H1 (cell line): ENCODE results near the gene BPIFB6. TPM values are rescaled to one million over a fixed set of nuclear protein-coding genes. Genes with fewer than 3 reads are reported as not detected.

Source experiments
- CTCF ChIA-PET: fragments of 300-600 bp; sonication (Branson Sonifier 250); formaldehyde crosslinking; loops from one replicate; lab custom pipeline; 2021; ENCODE audit not compliant: partially characterized antibody; lab: Charles Lee
- POLR2A ChIA-PET: fragments of 300-600 bp; sonication (Branson Sonifier 250); formaldehyde crosslinking; loops from one replicate; lab custom pipeline; 2021; ENCODE audit warnings: inconsistent platforms; ENCODE audit not compliant: partially characterized antibody; lab: Charles Lee
- DNase-seq, 2 experiments: peaks; one replicate each; pipeline versions ENCODE4 v3.0.0 to v3.0.0-alpha.2; 2010 to 2022; ENCODE audit warnings: low spot score in 2 of 2, low read depth in 1 of 2, mixed read lengths in 1 of 2
- FAIRE-seq: peaks from 2 replicates; lab custom pipeline; 2011; peaks lifted over from hg19 to GRCh38; lab: Jason Lieb, UNC
- H2AFZ ChIP-seq: 2 replicates; pipeline ENCODE4 v1.8.1; 2012; ENCODE audit warnings: low read length, inconsistent platforms
- H2AK5ac ChIP-seq: 2 replicates; pipeline ENCODE4 v1.6.1; 2013; ENCODE audit warnings: low read depth, low read length
- H2BK120ac ChIP-seq: replicated peaks from 2 replicates; pipeline ENCODE3; 2013; ENCODE audit warnings: low read depth, low read length, inconsistent platforms
- H2BK12ac ChIP-seq: 2 replicates; pipeline ENCODE4 v1.6.1; 2013; ENCODE audit warnings: low read depth, low read length
- H2BK15ac ChIP-seq: 2 replicates; pipeline ENCODE4 v1.6.1; 2013; ENCODE audit warnings: low read length
- H2BK20ac ChIP-seq: 2 replicates; pipeline ENCODE4 v1.6.1; 2013; ENCODE audit warnings: low read length
- H2BK5ac ChIP-seq: 2 replicates; pipeline ENCODE4 v1.6.1; 2013; ENCODE audit warnings: low read depth, low read length
- H3K14ac ChIP-seq: 2 replicates; pipeline ENCODE4 v1.6.1; 2013; ENCODE audit warnings: inconsistent platforms; ENCODE audit not compliant: insufficient read length
- H3K18ac ChIP-seq: 2 replicates; pipeline ENCODE4 v1.6.1; 2013; ENCODE audit warnings: low read length; ENCODE audit errors: extremely low read depth
- H3K23ac ChIP-seq: 2 replicates; pipeline ENCODE4 v1.6.1; 2013; ENCODE audit warnings: inconsistent platforms; ENCODE audit not compliant: insufficient read length
- H3K23me2 ChIP-seq: 2 replicates; pipeline ENCODE4 v1.6.1; 2013; ENCODE audit warnings: low read depth, low read length
- H3K27ac ChIP-seq: 2 replicates; pipeline ENCODE4 v1.6.1; 2011; ENCODE audit warnings: low read depth, low read length, inconsistent platforms
- H3K27me3 ChIP-seq, 4 experiments: replicated peaks in 1 of 4; 1 replicate in 1 of 4; 2 replicates in 3 of 4; pipeline versions ENCODE4 v1.6.1 to v1.8.1; 2011 to 2013; ENCODE audit warnings: low read length in 3 of 4, mild to moderate bottlenecking in 3 of 4, inconsistent platforms in 2 of 4, mixed read lengths in 2 of 4, moderate library complexity in 1 of 4; ENCODE audit not compliant: control insufficient read depth in 3 of 4, insufficient read depth in 3 of 4; ENCODE audit errors: extremely low read depth in 1 of 4
- H3K36me3 ChIP-seq, 4 experiments: 2 replicates each; pipeline versions ENCODE4 v1.6.1 to v1.8.1; 2011 to 2013; ENCODE audit warnings: mild to moderate bottlenecking in 4 of 4, low read length in 3 of 4, moderate library complexity in 2 of 4, control low read depth in 1 of 4, inconsistent platforms in 1 of 4; ENCODE audit not compliant: insufficient read depth in 4 of 4, control insufficient read depth in 2 of 4
- H3K4ac ChIP-seq: replicated peaks from 2 replicates; pipeline ENCODE3; 2013; ENCODE audit warnings: low read length, low read depth, mixed read lengths, inconsistent platforms; ENCODE audit not compliant: insufficient read length
- H3K4me1 ChIP-seq, 4 experiments: replicated peaks in 1 of 4; 1 replicate in 1 of 4; 2 replicates in 3 of 4; pipeline versions ENCODE4 v1.6.1 to v1.8.1; 2011 to 2013; ENCODE audit warnings: low read length in 3 of 4, inconsistent platforms in 2 of 4, mixed read lengths in 1 of 4; ENCODE audit not compliant: insufficient read depth in 4 of 4, control insufficient read depth in 3 of 4
- H3K4me2 ChIP-seq, 2 experiments: 2 replicates each; pipeline versions ENCODE4 v1.6.1 to v1.8.1; 2011 to 2013; ENCODE audit warnings: low read depth in 2 of 2, low read length in 2 of 2, control low read depth in 1 of 2, inconsistent platforms in 1 of 2, mild to moderate bottlenecking in 1 of 2; ENCODE audit not compliant: insufficient read depth in 1 of 2
- H3K4me3 ChIP-seq, 4 experiments: fragments of 200-600, 300-600 bp in 1 of 4; sonication (generic), shearing (Covaris generic), sonication (Bioruptor Twin) in 1 of 4; 2 replicates each; pipeline versions ENCODE4 v1.5.1 to v1.8.1; 2011 to 2016; ENCODE audit warnings: low read length in 4 of 4, low read depth in 3 of 4, control low read depth in 2 of 4, inconsistent platforms in 2 of 4, mild to moderate bottlenecking in 2 of 4, mixed read lengths in 1 of 4, moderate library complexity in 1 of 4; ENCODE audit not compliant: insufficient read depth in 2 of 4; ENCODE audit errors: extremely low read depth in 1 of 4
- H3K56ac ChIP-seq: replicated peaks from 2 replicates; pipeline ENCODE3; 2013; ENCODE audit warnings: low read depth, mild to moderate bottlenecking, mixed read lengths, low read length, inconsistent platforms; ENCODE audit not compliant: insufficient read length
- H3K79me1 ChIP-seq: 2 replicates; pipeline ENCODE4 v1.6.1; 2013; ENCODE audit warnings: low read depth, low read length, control low read depth
- H3K79me2 ChIP-seq, 2 experiments: 2 replicates each; pipeline versions ENCODE4 v1.6.1 to v1.8.1; 2012 to 2013; ENCODE audit warnings: low read length in 2 of 2, mild to moderate bottlenecking in 2 of 2, inconsistent platforms in 1 of 2; ENCODE audit not compliant: insufficient read depth in 2 of 2, control insufficient read depth in 1 of 2
- H3K9ac ChIP-seq, 4 experiments: replicated peaks in 1 of 4; 1 replicate in 1 of 4; 2 replicates in 3 of 4; pipeline versions ENCODE4 v1.6.1 to v1.8.1; 2011 to 2013; ENCODE audit warnings: low read depth in 3 of 4, low read length in 3 of 4, control low read depth in 2 of 4, mild to moderate bottlenecking in 2 of 4, moderate library complexity in 2 of 4, inconsistent platforms in 1 of 4; ENCODE audit errors: extremely low read depth in 1 of 4
- H3K9me3 ChIP-seq, 2 experiments: 2 replicates each; pipeline versions ENCODE4 v1.6.1 to v1.8.1; 2012 to 2013; ENCODE audit warnings: mild to moderate bottlenecking in 2 of 2, moderate library complexity in 2 of 2, control low read depth in 1 of 2, inconsistent platforms in 1 of 2, low read depth in 1 of 2, low read length in 1 of 2, mixed read lengths in 1 of 2; ENCODE audit not compliant: insufficient read depth in 2 of 2
- H4K20me1 ChIP-seq, 2 experiments: replicated peaks in 1 of 2; 2 replicates each; pipeline versions ENCODE3 to v1.8.1; 2011 to 2013; ENCODE audit warnings: inconsistent platforms in 2 of 2, low read length in 2 of 2, mild to moderate bottlenecking in 1 of 2; ENCODE audit not compliant: insufficient read depth in 2 of 2, control insufficient read depth in 1 of 2
- H4K5ac ChIP-seq: 2 replicates; pipeline ENCODE4 v1.6.1; 2013; ENCODE audit warnings: low read length, low read depth, mixed read lengths, inconsistent platforms; ENCODE audit not compliant: insufficient read length
- H4K8ac ChIP-seq: 2 replicates; pipeline ENCODE4 v1.8.0; 2013; ENCODE audit warnings: mild to moderate bottlenecking, moderate library complexity, low read length, inconsistent platforms; ENCODE audit not compliant: insufficient read depth; ENCODE audit errors: extremely low read depth
- H4K91ac ChIP-seq: replicated peaks from 2 replicates; pipeline ENCODE3; 2013; ENCODE audit warnings: low read length, mixed read lengths, inconsistent platforms; ENCODE audit not compliant: insufficient read length
- BRCA1 ChIP-seq: IDR thresholded peaks from 2 replicates; pipeline ENCODE4 v1.6.1; 2012; ENCODE audit warnings: low read depth, low read length, improper control_type of control experiment
- CHD1 ChIP-seq: IDR thresholded peaks from 2 replicates; pipeline ENCODE4 v1.6.1; 2012; ENCODE audit warnings: low read depth, low read length, improper control_type of control experiment
- JUND ChIP-seq: IDR thresholded peaks from 2 replicates; pipeline ENCODE4 v1.6.1; 2011; ENCODE audit warnings: mild to moderate bottlenecking, improper control_type of control experiment, low read length
- POLR2A ChIP-seq, 2 experiments: IDR thresholded peaks; 1 replicate in 1 of 2; 2 replicates in 1 of 2; pipeline ENCODE4 v1.6.1; 2011; ENCODE audit warnings: low read depth in 2 of 2, low read length in 2 of 2, mild to moderate bottlenecking in 2 of 2; ENCODE audit errors: control extremely low read depth in 1 of 2
- ZNF274 ChIP-seq: IDR thresholded peaks from 2 replicates; pipeline ENCODE4 v1.7.0; 2012; ENCODE audit warnings: low read length, borderline replicate concordance; ENCODE audit errors: extremely low read depth
- WGBS, 2 experiments: shearing (Covaris generic) in 1 of 2; methylation state at CpG; one replicate each; pipeline versions ENCODE4 v1.1.6 to v1.1.7; 2013 to 2015; ENCODE audit warnings: low lambda C conversion rate in 2 of 2, mixed read lengths in 2 of 2, inconsistent platforms in 1 of 2, low coverage in 1 of 2, missing lambda C conversion rate in 1 of 2; ENCODE audit not compliant: insufficient replicate concordance in 2 of 2, insufficient coverage in 1 of 2, insufficient read length in 1 of 2; ENCODE audit errors: extremely low coverage in 1 of 2, missing lambda C conversion rate in 1 of 2; 5-methylcytosine and 5-hydroxymethylcytosine counted together
- polyA plus RNA-seq, 7 experiments: library from polyadenylated mRNA; depleted of rRNA in 3 of 7; stranded (reverse) in 5 of 7; unstranded in 2 of 7; fragments of >200 nt in 5 of 7; fragments of 200-250 nt in 2 of 7; gene quantifications; 1 replicate in 5 of 7; 2 replicates in 1 of 7; 4 replicates in 1 of 7; pipeline versions ENCODE4 v1.2.1 to v1.2.3, GENCODE V29; 2011 to 2013; ENCODE audit warnings: missing spikeins in 2 of 7, mixed read lengths in 2 of 7
- total RNA-seq: library from RNA; stranded (reverse); fragmentation: NEBNext Ultra II Directional; extraction: Animal tissue kit (Norgen Biotek cat#: 25700); gene quantifications from 2 replicates; pipeline ENCODE4 v1.2.1, GENCODE V29; 2021
- TF ChIP-seq, protein P1 (sequence below): IDR thresholded peaks from 2 replicates; pipeline ENCODE4 v1.6.1; 2012; ENCODE audit warnings: low read length, inconsistent platforms

Gene BPIFB6
- total and polyA plus RNA-seq, 2 of the 8 experiments (the other 6 are each of a cell fraction or from before 2014, with no cell fraction given) = not detected

- Histone ChIP-seq H3K4me2 (no peak overlapping the region), H4K8ac (no peak overlapping the region), H3K79me1 (no peaks in the 10 kb centered on the region), H3K23ac (no peak overlapping the region), H2AFZ (no peak overlapping the region), H3K14ac (no peak overlapping the region), H3K4me3 (no peak overlapping the region), H4K20me1 (peaks cover 0 to 2% of the 10 kb centered on the region in 2 experiments), H2BK15ac (no peak overlapping the region), H2BK5ac (no peak overlapping the region), H2AK5ac (no peak overlapping the region), H4K91ac (no peak overlapping the region), H3K79me2 (no peaks in the 10 kb centered on the region), H3K18ac (no peak overlapping the region), H3K23me2 (no peaks in the 10 kb centered on the region), H2BK20ac (no peak overlapping the region), H3K36me3 (no peaks in the 10 kb centered on the region), H3K56ac (no peak overlapping the region), H3K4ac (no peak overlapping the region), H3K27ac (no peak overlapping the region), H2BK12ac (no peak overlapping the region), H3K9me3 (no peaks in the 10 kb centered on the region), H3K4me1 (peaks cover 0 to 11% (median 0%) of the 10 kb centered on the region in 4 experiments; a peak in 1 of 7 replicates), H3K27me3 (no peaks in the 10 kb centered on the region), H4K5ac (no peak overlapping the region), H3K9ac (no peak overlapping the region), H2BK120ac (no peak overlapping the region)
- ChIA-PET POLR2A (interaction anchor here (1.3 kb wide), 1 partner anchor 17 kb away, joined by 5 read pairs; no protein-coding TSS in a partner anchor), CTCF (interaction anchor here (1.6 to 11.8 kb wide), 3 partner anchors 13 to 79 kb away, joined by 3 to 86 read pairs (median 6); partner anchors contain the start of genes BPIFB2 and SUN5)
- FAIRE-seq = no peak
- no peak for DNase-seq
- TF ChIP-seq JUND (no peak), BRCA1 (no peak), POLR2A (IDR thresholded peaks at IDR 0.05; ENCODE audit: control extremely low read depth in 1 of 2, low read depth in 2 of 2, low read length in 2 of 2) (no peak), ZNF274 (no peak), CHD1 (no peak)
- TF ChIP-seq, protein P1, sequence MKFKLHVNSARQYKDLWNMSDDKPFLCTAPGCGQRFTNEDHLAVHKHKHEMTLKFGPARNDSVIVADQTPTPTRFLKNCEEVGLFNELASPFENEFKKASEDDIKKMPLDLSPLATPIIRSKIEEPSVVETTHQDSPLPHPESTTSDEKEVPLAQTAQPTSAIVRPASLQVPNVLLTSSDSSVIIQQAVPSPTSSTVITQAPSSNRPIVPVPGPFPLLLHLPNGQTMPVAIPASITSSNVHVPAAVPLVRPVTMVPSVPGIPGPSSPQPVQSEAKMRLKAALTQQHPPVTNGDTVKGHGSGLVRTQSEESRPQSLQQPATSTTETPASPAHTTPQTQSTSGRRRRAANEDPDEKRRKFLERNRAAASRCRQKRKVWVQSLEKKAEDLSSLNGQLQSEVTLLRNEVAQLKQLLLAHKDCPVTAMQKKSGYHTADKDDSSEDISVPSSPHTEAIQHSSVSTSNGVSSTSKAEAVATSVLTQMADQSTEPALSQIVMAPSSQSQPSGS = no peak
- 83% methylated on average over 7 of the region's 7 CpGs; no CpG with 5 or more reads in 1 of the 2 experiments for whole genome bisulfite sequencing, 2 experiments
Measured at GRCh38 chr20:33016581-33017109, 14.8 kb upstream of the BPIFB6 start.
